ENCODE results near the gene TMEM186.
"Not testable (repeated sequence)": the region's sequence is repeated elsewhere in the genome, so short reads cannot be mapped to it uniquely, and the experiment has no call there.

Gene TMEM186

GRCh38 chr16:8808613-8809353 is 11.3 kb upstream of the TMEM186 start:
- DNase-seq = no peak

- DNase-seq = no peak
Measured at GRCh38 chr16:8808009-8808408, 10.6 kb upstream of the TMEM186 start.

- DNase-seq = no peak
Measured at GRCh38 chr16:8807189-8807588, 9.8 kb upstream of the TMEM186 start.

- DNase-seq = no peak
Measured at GRCh38 chr16:8806272-8806983, 9.0 kb upstream of the TMEM186 start.

GRCh38 chr16:8804313-8804712 is 6.9 kb upstream of the TMEM186 start:
- DNase-seq = no peak

GRCh38 chr16:8803733-8804132 is 6.3 kb upstream of the TMEM186 start:
- not testable (repeated sequence) for DNase-seq

- DNase-seq = no peak
Measured at GRCh38 chr16:8801701-8802100, 4.3 kb upstream of the TMEM186 start.

- DNase-seq = no peak
Measured at GRCh38 chr16:8798535-8799157, 1.2 kb upstream of the TMEM186 start.

- DNase-seq = peak; percentile 12
Measured at GRCh38 chr16:8798174-8798527, 712 bp upstream of the TMEM186 start.

GRCh38 chr16:8796469-8797363 is 723 bp downstream of the TMEM186 start:
- DNase-seq = no peak

GRCh38 chr16:8795818-8796217 is 1.6 kb downstream of the TMEM186 start:
- no peak for DNase-seq

- no peak for DNase-seq
Measured at GRCh38 chr16:8795091-8795490, 2.3 kb downstream of the TMEM186 start.

GRCh38 chr16:8788578-8789172 is 8.8 kb downstream of the TMEM186 start:
- DNase-seq = no peak

GRCh38 chr16:8786316-8786715 is 11.1 kb downstream of the TMEM186 start:
- not testable (repeated sequence) for DNase-seq

GRCh38 chr16:8785408-8785807 is 12.0 kb downstream of the TMEM186 start:
- no peak for DNase-seq

GRCh38 chr16:8782673-8783072 is 14.8 kb downstream of the TMEM186 start:
- DNase-seq = no peak

- DNase-seq = no peak
Measured at GRCh38 chr16:8781797-8782196, 15.6 kb downstream of the TMEM186 start.

GRCh38 chr16:8777217-8777616 is 20.2 kb downstream of the TMEM186 start:
- DNase-seq = no peak

GRCh38 chr16:8776129-8776584 is 21.3 kb downstream of the TMEM186 start:
- no peak for DNase-seq

GRCh38 chr16:8775359-8775758 is 22.1 kb downstream of the TMEM186 start:
- DNase-seq = no peak

- no peak for DNase-seq
Measured at GRCh38 chr16:8774208-8774607, 23.2 kb downstream of the TMEM186 start.

- DNase-seq = no peak
Measured at GRCh38 chr16:8773537-8773936, 23.9 kb downstream of the TMEM186 start.

GRCh38 chr16:8768692-8769091 is 28.7 kb downstream of the TMEM186 start:
- DNase-seq = no peak

All from CD4-positive, alpha-beta T cell treated with Interleukin-17A for 4 hours (primary cell).